Measurements from ENCODE around the gene NTSR1.
"Not testable (repeated sequence)": the region's sequence is repeated elsewhere in the genome, so short reads cannot be mapped to it uniquely, and the experiment has no call there.

Gene NTSR1

DNA sequence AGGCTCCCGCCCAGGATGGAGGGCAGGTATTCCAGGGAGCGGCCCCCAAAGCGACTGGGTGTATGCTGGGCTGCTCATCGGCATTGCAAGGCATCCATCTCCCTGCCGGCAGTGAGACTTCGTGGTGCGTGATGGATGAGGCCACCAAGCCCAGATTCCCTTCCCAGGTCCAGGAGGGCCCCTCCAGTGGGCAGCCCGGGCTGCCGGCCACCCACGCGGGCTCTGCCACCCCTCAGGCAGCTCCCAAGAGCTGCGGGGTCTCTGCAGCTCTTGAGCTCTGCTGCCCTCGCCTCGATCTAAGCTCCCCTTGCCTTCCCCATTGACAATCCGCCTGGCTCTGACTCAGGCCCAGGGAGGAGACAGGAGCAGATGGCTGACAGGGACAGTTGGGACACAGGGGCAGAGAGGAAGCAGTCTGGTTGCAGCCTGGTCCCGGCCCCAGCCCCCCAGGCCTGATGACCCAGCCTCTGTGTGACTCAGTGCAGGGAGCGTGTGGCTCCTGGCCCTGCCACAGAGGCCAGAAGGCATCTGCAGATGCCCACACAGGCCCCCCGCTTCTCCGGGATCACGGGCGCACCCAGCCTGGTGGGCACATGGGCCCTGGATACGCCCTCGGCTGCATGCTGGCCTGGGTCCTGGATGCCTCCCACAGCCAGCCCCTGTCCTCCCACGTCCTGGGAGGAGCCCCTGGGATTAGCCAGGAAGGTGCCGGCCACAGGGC lies 33.3 kb upstream of the NTSR1 start:
- DNase-seq, result peak in 1 of 2 donors; percentile 65

DNA sequence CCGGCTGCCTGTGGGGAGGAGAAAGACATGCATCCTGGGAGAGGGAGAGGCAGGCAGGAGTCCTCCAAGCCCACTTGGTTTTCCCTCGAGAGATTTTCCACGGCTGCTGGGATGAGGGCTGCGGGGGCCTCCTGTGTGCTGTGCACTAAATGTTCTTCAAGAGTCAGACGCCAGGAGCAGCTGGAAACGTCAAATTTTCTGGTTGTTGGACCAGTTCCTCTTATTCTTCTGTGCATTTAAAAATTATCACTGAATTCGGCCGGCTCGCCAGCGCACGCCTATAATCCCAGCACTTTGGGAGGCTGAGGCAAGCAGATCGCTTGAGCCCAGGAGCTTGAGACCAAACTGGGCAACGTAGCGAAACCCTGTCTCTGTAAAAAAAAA lies 32.8 kb upstream of the NTSR1 start:
- no peak for DNase-seq

DNA sequence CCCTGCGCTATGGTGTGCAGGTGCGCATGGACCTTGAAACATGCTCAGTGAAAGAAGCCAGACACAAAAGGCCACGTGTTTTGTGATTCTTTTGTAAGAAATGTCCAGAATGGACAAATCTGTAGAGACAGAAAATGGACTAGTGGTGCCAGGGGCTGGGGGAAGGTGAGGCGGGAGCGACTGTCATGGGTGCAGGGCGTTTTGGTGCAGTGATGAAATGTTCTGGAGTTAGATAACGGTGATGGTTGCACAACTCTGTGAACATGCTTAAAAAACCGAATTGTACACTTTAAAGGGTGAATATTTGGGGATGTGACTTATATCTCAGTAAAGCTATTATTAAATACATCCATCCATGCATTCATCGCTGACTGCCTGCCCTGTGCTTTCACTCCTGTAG lies 31.7 kb upstream of the NTSR1 start:
- no peak for DNase-seq

DNA sequence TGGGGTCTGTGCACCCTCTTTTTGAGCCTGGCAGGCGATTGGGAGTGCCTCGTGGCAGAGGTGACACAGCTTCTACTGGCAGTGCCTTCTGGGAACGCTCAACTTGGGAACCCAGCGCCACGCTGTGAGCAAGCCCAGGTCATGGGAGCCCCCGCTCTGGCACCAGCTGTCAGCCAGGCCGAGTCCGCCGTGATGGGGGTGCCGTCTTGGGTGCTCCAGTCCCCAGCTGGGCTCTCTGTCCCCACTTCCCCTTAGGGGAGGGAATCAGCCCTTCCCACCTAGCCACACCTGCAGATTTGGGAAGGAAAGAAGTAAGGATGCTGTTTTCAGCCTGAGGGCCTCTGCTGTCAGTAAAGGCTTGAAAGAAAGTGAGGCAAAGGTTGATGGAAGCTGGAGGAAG lies 31.0 kb upstream of the NTSR1 start:
- no peak for DNase-seq

DNA sequence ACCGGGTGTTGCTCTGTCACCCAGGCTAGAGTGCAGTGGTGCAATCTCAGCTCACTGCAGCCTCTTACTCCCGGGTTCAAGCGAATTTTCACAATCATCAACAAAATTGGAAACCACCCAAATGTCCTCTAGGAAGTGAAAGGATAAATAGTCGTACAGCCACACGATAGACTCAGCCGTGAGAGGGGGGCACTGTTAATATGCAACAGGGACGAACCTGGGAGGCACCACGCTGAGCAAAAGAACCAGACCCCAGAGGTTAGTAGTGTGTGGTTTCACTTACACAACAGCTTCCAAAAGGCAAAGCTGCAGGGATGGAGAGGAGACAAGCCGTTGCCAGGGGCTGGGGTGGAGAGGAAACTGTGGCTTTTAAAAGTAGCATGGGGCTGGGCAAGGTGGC lies 30.1 kb upstream of the NTSR1 start:
- no peak for DNase-seq

DNA sequence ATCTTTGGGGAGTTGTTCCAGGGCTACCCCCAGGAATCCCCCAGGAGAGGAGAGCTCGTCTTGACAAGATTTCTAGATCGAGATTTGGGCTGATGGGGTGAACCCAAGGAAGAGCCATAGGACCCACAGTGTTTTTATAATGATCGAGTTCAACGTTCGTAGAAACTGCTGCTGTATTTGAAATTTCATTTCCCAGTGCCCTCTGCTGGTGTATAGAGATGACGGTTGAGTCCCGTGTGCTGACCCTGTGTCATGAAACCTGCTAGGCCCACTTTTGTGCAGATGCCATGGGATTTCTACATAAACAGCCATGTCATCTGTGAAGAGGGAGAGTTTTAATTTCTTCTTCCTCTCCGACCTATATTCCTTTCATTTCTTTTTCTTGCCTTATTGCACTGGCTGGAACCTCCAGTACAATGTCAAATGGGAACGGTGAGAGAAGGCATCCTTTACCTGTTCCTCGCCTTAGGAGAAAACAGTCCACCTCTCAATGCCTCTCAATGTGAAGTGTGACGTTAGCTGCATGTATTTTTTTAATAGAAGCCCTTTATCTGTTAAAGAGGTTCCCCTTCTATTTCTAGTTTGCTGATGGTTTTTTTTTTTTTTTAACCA lies 28.6 kb upstream of the NTSR1 start:
- no peak for DNase-seq

DNA sequence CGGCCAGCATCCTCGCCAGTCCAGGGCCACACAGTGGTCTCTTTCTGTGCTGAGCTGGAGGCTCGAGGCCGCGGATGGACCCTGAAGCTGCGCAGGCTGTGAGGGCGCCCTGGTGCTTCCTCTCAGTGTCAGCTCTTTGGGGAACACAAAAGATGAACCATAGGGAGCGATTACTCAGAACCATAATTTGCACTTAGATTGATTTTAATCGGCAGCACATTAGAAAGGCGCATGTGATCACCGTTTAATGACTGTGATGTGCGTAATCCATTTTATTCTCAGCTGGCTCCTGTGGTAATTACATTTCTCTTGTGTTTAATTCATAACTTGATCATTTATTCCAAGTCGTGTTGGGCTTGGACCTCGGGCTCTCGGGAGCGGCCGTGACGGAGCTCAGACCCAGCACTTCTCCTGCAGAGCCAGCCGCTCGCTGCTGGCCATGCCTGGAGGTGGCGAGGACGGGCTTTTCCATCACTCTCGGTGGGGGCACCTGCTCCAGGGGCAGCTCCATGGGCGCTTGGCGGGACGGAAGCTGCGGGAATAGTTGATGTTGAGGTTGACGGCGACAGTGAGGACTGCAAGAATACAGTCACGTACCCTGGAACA lies 25.6 kb upstream of the NTSR1 start:
- no peak for DNase-seq

DNA sequence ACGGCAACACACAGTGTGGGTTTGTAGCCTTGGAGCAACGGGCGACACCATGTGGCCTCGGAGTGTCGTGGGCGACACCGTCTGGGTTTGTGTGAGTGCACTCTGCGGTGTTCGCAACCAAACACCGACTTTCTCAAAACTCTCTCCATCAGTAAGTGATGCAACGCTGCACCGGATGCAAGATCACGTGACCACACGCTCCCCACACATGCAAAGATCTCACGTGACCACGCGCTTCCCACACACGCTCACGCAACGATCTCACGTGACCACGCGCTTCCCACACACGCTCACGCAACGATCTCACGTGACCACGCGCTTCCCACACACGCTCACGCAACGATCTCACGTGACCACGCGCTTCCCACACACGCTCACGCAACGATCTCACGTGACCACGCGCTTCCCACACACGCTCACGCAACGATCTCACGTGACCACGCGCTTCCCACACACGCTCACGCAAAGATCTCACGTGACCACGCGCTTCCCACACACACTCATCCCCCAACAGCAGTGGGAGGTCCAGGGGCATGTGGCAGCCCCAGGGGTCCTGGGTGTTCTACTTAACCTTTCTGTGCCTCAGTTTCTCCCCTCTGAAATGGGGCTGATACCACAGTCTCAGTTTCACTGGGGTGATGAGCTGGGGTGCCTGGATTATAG lies 24.8 kb upstream of the NTSR1 start:
- DNase-seq, result not testable (repeated sequence)

DNA sequence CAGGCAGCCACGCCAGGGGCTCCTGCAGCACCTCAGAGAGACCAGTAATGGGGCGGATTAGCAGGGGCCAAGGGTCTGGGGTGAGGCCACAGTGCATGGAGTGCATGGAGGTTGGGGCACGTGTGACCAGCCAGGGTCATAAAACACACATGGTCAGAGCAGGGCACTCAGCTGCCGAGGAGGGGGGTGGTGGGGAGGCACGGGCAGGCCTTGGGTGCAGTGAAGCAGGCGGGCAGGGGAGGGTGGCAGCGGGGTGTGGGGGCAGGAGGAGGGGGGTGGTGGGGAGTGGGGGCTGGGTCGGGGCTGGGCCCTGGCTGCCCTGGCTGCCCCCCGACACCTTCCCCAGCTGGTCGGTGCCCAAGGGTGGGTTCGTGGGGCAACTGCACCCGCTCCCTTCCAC lies 23.7 kb upstream of the NTSR1 start:
- no peak for DNase-seq

DNA sequence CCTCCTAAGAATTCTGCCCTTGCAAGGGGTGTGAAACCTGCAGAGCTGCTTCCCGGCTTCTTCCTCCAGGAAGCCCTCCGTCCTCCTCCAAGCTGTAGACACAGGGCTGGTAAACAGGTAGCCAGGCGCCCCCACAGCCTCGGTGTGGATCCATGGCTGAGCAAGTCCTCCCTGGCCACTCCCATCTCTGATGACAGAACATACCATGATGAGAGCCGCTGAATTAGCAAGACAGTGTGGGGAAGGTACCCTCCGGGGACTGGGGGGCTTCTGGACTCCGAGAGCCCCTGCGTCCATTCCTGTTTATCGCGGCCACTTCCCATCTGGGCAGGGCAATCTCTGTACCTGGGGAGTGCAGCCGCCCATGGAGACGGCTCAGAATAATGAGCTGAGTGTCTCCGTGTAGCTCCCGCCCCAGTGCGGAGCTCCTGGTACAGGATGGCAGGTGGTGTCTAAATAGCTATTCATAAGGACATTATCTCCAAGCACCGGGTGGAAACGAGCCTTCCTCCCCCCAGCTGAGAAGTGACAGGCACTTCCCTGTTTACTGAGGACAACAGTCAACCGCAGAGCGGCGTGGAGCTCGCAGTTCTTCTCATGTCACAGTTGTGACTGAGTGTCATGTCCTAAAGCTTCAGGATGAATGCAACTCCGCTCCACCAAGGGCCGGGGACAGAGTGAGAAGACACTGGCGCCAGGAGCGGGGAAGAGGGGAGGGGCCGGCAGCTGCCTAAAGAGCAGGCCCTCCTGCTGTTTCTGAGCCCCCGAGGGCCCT lies 22.7 kb upstream of the NTSR1 start:
- peak; percentile 16 to 75 for DNase-seq

DNA sequence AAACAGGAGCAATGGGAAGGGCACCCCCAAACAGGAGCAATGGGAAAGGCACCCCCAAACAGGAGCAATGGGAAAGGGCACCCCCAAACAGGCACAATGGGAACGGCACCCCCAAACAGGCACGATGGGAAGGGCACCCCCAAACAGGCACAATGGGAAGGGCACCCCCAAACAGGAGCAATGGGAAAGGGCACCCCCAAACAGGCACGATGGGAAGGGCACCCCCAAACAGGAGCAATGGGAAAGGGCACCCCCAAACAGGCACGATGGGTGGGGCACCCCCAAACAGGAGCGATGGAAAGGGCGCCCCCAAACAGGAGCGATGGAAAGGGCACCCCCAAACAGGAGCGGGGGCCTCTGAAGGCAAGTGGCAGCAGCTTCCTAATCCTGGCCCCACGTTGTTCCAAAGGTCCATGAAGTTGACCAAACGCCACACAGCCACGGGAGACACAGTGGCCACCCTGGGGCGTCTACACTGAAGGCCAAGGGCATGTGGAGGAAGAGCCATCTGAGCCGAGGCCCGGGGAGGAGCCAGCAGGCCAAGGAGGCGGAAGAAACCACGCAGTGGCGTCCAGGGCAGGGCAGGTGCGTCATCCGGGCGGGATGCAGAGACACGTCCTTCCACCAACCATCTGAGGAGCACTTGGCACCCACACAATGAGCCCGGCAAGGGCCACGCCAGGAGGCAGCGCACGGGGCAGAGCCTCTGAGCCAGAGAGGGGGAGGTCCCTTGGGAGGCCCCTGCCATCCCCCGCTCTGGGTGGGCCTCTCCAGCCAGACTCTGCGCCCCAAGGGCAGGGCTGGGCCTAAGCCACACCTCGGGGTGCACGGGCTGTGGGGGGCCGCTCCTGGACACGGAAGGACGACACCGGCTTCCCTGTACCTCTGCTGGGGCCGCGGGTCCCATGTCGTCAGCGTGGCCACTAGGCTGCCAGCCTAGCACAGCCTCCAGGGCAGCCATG lies 21.5 kb upstream of the NTSR1 start:
- DNase-seq, result no peak

DNA sequence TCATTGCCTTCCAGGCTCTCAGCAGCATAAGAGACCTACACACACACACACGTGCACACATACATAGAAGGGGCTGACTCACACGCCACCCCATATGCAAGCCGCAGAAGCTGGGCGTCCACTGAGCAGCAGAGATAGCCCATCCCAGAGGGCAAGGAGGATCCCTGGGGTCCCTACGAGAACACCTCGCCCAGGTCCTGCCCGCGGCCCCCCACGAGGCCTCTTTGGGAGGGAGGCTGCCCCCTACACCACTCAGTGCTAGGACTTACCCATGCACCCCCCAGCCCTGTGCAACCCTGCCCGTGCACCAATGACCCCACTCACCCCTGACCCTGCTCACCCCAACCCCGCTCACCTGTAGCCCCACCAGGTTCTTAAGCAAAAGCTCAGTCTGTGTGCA lies 20.6 kb upstream of the NTSR1 start:
- DNase-seq, result no peak

DNA sequence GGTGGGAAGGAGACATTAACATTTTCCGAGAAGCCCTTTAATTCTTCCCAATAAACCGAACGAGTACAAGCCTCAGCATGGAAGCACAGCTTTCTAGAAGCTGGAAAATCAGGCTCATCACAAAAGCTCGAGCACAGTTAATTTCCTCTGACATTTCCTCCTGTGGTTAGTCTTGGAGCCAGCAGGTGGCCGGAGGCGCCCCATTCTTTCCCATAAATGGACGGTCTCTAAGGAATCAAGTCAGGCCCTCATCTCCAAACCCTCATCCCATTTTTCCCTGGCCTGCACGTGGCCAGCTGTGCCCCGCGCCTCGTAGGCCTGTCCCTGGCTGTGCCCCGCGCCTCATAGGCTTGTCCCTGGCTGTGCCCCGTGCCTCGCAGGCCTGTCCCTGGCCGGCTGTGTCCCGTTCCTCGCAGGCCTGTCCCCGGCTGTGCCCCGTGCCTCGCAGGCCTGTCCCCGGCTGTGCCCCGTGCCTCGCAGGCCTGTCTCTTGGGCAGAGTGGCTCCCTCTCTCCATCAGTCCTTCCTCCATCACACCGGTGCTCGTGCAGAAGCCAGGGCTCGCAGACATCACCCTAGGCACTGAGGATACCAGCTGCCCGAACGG lies 19.7 kb upstream of the NTSR1 start:
- no peak for DNase-seq

DNA sequence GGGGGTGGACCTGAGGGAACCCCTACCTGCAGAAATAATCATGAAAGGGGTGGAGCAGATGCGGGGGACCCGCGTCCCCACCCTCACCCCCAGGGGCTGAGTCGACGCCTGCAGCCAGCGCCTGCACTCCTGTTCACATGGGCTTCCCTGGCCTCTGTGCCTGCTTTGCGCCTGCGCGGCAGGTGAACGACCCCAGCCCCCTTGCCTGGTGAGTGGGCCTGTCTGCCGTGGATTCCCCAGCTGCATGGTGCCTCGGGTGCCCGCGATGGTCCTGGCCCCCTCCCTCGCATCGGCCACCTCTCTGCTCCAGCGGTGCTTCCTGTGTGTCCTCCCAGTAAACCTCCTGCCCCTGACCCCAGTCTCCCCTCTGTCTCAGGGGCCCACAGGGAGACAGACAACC lies 18.8 kb upstream of the NTSR1 start:
- DNase-seq, result no peak

DNA sequence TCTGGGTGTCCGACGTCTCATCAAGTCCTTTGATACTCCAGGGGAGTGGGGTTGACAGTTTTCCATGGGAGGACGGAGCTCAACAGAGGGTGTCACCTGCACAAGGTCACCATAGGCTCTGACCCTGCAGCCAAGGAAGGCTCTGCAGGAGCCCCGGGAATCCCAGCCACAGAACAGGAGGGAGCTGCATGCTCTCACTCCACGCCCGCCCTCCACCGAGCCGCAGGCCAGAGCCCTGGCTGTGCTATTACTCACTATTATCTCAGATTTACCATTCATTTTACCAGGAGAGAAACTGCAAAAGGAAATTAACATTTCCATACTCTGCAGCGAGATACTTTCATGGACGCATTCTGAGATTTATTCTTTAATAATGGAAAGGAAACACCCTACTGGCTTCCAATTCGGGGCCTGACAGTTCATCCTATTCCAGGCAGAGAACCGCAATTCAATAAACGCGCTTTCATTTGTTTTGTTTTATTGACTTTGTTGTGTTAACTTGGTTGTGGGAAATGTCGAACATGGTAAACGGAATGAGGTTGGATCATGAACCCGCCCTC lies 18.3 kb upstream of the NTSR1 start:
- DNase-seq, result no peak

DNA sequence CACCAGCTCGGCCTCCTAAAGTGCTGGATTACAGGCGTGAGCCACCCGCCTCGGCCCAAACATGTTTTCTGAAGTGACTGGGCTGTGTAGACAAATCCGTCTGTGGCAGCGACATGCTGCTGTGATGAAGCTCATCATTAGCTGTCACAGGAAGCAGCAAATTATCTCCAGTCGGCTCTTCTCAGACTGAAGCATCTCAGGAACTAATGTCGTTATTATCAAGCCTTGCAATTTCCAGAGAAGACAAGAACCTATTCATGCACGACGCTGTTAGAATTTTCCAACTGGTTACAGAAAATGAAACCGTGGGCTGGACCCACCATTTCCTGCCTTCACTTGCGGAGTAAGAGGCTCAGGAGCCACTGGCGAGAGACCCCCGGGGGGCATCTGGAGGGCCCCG lies 17.1 kb upstream of the NTSR1 start:
- no peak for DNase-seq

DNA sequence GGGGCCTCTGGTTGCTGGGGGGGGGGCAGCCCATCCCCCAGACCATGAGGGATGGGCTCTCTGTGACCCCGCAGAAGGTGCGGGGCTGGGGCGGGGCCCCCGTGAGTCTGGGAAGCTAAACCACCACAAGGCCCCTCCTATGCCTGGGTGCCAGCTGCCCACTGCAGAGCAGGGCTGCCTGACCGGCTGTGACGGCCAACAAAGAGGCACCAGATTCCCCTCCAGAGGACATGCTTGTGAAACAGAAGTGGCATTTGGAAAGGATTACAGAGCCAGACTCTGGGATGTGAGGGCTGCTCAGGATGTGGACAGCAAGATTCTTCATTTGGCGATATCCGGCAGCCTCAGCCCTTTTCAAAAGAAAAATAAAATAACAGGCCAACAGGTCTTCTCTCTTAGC lies 16.5 kb upstream of the NTSR1 start:
- DNase-seq, result no peak

DNA sequence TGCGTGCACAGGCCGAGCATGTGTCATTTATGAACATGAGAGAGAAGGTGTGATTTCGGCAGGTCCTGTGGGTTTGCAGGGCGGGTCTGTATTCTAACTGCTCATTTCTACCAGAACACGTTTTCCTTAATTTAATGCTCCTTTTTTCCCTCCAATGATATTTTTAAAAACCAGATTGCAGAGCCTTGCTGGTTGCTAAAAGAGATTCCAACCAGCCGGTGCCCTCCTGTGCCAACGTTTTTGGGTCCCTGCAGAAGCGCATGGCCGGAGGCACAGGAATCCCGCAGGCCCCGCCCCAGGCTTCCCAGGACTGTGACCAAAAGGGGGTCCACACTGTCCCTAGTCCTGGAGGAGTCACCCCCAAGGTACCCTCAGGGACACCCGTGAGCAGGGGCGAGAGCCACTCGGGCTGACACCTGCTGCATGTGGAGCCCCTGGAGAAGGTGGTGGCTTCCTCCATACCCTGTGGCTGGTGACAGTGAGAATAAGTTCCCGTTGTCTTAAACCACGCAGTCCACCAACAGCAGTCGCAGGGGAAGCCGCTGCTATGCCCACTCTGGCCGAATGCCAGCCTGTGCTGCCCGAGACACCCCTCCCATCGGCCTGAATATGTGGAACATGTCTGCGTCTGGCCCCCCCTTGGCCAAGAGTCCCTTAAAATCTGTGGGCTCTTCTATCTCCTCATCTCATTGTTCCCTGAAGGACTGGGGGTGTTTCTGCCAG lies 15.7 kb upstream of the NTSR1 start:
- DNase-seq, result no peak

DNA sequence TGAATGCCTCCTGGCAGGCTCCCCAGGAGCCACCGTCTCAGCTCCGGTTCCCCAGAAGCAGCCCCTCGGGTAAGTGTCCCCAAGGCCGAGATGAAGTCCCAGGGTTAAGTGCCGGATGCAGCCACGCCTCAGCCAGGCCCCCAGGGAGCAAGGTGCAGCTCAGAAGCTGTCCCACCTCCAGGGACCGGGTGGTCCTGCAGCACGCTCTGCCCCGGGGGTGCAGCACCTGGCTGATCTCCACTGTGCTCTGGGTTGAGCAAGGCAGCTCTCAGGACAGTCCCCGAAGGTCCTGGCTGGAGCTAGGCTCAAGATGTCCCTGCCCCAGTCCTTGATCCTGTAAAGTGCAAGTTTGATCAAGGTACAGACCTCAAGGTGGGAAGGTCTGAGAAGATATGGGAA lies 15.1 kb upstream of the NTSR1 start:
- no peak for DNase-seq

DNA sequence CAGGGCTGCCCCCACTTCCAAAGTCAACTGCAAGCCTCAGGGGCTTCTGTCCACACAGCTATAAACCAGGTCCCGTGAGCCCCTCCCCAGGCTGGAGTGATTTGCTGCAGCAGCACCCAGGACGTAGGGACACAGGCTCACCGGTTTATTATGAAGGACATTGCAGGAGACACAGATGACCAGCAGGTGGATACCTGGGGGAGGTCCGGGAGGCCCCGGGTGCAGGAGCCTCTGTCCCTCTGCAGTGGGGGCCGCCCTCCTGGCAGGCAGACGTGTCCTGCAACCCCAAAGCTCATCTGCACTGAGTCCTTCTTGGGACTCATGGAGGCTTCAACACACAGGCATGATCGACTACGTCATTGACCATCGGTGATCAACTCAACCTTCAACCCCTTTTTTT lies 14.5 kb upstream of the NTSR1 start:
- no peak for DNase-seq

DNA sequence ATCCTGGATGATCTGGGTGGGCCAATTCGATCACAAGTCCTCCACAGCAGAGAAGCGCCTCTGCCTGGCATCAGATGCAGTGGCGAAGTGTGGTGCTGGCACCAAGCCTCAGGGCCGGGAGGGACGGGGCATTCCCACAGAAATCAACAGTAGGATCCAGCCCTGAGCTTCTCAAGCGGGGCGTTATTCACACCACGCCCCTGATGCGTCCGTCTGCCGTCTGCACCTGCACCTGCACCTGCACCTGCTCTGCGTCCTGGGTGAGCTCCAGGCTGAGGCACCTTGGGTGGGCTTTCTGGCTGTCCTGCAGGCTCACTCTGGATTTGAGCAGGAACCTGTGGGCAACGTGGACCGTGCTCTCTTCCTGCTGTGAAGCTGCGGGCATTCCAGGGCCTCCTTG lies 13.8 kb upstream of the NTSR1 start:
- DNase-seq, result no peak
